K562 (cell line): Measurements from ENCODE around the gene PTH1R. TPM values are rescaled to one million over a fixed set of nuclear protein-coding genes. Genes with fewer than 3 reads are reported as not detected.

Experiments used
- ATAC-seq: fragments of 200-7000 bp; cut with Tn5 transposase; 3 replicates; pipeline ENCODE4 v1.9.1; 2020; ENCODE audit warnings: moderate library complexity
- BruUV-seq: library from RNA; stranded (reverse); fragments of 400-500 nt; replicated peaks from 2 replicates; lab custom pipeline; 2021; lab: Mats Ljungman, UMichigan
- CTCF ChIA-PET: fragments of 300-600 bp; formaldehyde crosslinking; extraction: SDS; loops from one replicate; lab custom pipeline; 2021; ENCODE audit warnings: low intra/inter-chr PET ratio; lab: Yijun Ruan, JAX
- POLR2A ChIA-PET: fragments of 300-600, 350-650 bp; sonication (Branson Sonifier 250); formaldehyde crosslinking; extraction: SDS; loops from one replicate; lab custom pipeline; 2021; ENCODE audit warnings: antibody characterized with exemption, inconsistent platforms; lab: Yijun Ruan, JAX
- DNase-seq, 4 experiments: peaks; one replicate each; pipeline versions ENCODE4 v3.0.0 to v3.0.0-alpha.2; 2011 to 2018; ENCODE audit warnings: low spot score in 3 of 4, mixed read lengths in 3 of 4; ENCODE audit errors: extremely low read depth in 1 of 4
- FAIRE-seq: peaks from 2 replicates; lab custom pipeline; 2011; peaks lifted over from hg19 to GRCh38; lab: Jason Lieb, UNC
- H2AFZ ChIP-seq: 2 replicates; pipeline ENCODE4 v1.6.0; 2011; ENCODE audit warnings: low read depth, low read length, control low read depth, inconsistent platforms
- H3K27ac ChIP-seq: fragments of 200-600 bp; 3 replicates; pipeline ENCODE4 v1.8.0; 2011; ENCODE audit warnings: low read depth, mild to moderate bottlenecking, control low read depth, inconsistent platforms, low read length, moderate library complexity, mixed read lengths; ENCODE audit errors: extremely low read depth
- H3K27me3 ChIP-seq, 2 experiments: fragments of 300-600 bp in 1 of 2; 2 replicates in 1 of 2; 3 replicates in 1 of 2; pipeline versions ENCODE4 v1.6.0 to v1.8.0; 2011; ENCODE audit warnings: inconsistent platforms in 2 of 2, low read length in 2 of 2, mild to moderate bottlenecking in 1 of 2, mixed read lengths in 1 of 2, moderate library complexity in 1 of 2; ENCODE audit not compliant: control insufficient read depth in 2 of 2, insufficient read depth in 2 of 2
- H3K36me3 ChIP-seq: fragments of 300-600 bp; 3 replicates; pipeline ENCODE4 v1.8.0; 2011; ENCODE audit warnings: mild to moderate bottlenecking, low read length, inconsistent platforms; ENCODE audit not compliant: control insufficient read depth, insufficient read depth
- H3K4me1 ChIP-seq, 2 experiments: fragments of 200-600 bp in 1 of 2; replicated peaks in 1 of 2; 2 replicates in 1 of 2; 3 replicates in 1 of 2; pipeline versions ENCODE4 v1.5.1 to v1.8.0; 2011; ENCODE audit warnings: inconsistent platforms in 2 of 2, low read length in 2 of 2, mild to moderate bottlenecking in 1 of 2, mixed read lengths in 1 of 2, moderate library complexity in 1 of 2; ENCODE audit not compliant: control insufficient read depth in 2 of 2, insufficient read depth in 2 of 2
- H3K4me2 ChIP-seq: 2 replicates; pipeline ENCODE4 v1.6.1; 2011; ENCODE audit warnings: low read length, control low read depth, inconsistent platforms, mixed read lengths; ENCODE audit not compliant: insufficient read depth
- H3K4me3 ChIP-seq: fragments of 200-600 bp; sonication (generic), shearing (Covaris generic); 2 replicates; pipeline ENCODE4 v1.5.1; 2016; ENCODE audit warnings: control low read depth, inconsistent platforms
- H3K79me2 ChIP-seq: fragments of 200-600 bp; 3 replicates; pipeline ENCODE4 v1.8.0; 2011; ENCODE audit warnings: low read length, inconsistent platforms; ENCODE audit not compliant: control insufficient read depth, insufficient read depth
- H3K9ac ChIP-seq, 2 experiments: 2 replicates each; pipeline versions ENCODE4 v1.6.0 to v1.6.1; 2011; ENCODE audit warnings: low read depth in 2 of 2, low read length in 2 of 2, control low read depth in 1 of 2, inconsistent platforms in 1 of 2, mild to moderate bottlenecking in 1 of 2, mixed read lengths in 1 of 2; ENCODE audit not compliant: insufficient read depth in 1 of 2
- H3K9me1 ChIP-seq: one replicate; pipeline ENCODE4 v1.6.0; 2011; ENCODE audit warnings: inconsistent platforms, mild to moderate bottlenecking, low read length, moderate library complexity; ENCODE audit not compliant: control insufficient read depth, insufficient read depth
- H3K9me3 ChIP-seq: replicated peaks from 2 replicates; pipeline ENCODE4 v1.5.1; 2011; ENCODE audit warnings: low read depth, low read length, inconsistent platforms; ENCODE audit not compliant: control insufficient read depth, insufficient read depth
- H4K20me1 ChIP-seq: replicated peaks from 2 replicates; pipeline ENCODE4 v1.6.1; 2011; ENCODE audit warnings: low read length, inconsistent platforms, mixed read lengths; ENCODE audit not compliant: control insufficient read depth, insufficient read depth
- E2F8 ChIP-seq: fragments of 450-650 bp; IDR thresholded peaks from 2 replicates; pipeline ENCODE4 v1.7.1; 2018; ENCODE audit warnings: mild to moderate bottlenecking, low read depth; ENCODE audit not compliant: partially characterized antibody
- SRF ChIP-seq, 2 experiments: fragments of 250-450, 450-650 bp in 1 of 2; sonication (Bioruptor Pico) in 1 of 2; sonication (generic) in 1 of 2; formaldehyde crosslinking; IDR thresholded peaks; 2 replicates each; pipeline versions ENCODE4 v1.5.0 to v1.5.1; 2020 to 2022; ENCODE audit warnings: mild to moderate bottlenecking in 1 of 2, missing genetic modification reagents in 1 of 2
- TEAD1 ChIP-seq, 2 experiments: fragments of 450-650 bp in 1 of 2; sonication (generic) in 1 of 2; formaldehyde crosslinking; IDR thresholded peaks; 2 replicates each; pipeline versions ENCODE4 v1.4.0 to v1.8.0; 2020 to 2022; ENCODE audit warnings: mild to moderate bottlenecking in 2 of 2, missing genetic modification reagents in 1 of 2
- TOE1 ChIP-seq, 2 experiments: fragments of 450-650 bp in 1 of 2; sonication (generic) in 1 of 2; formaldehyde crosslinking in 1 of 2; IDR thresholded peaks; 2 replicates each; pipeline versions ENCODE4 v1.7.1 to v1.8.0; 2016 to 2022; ENCODE audit warnings: borderline replicate concordance in 2 of 2, mild to moderate bottlenecking in 2 of 2, antibody characterized with exemption in 1 of 2, inconsistent platforms in 1 of 2, low read depth in 1 of 2, missing genetic modification reagents in 1 of 2, moderate library complexity in 1 of 2
- whole genome bisulfite sequencing: fragments of 100-300 bp; shearing (Covaris generic); methylation state at CpG from one replicate; pipeline ENCODE4 v1.1.6; 2016; ENCODE audit warnings: low coverage, mixed read lengths; ENCODE audit not compliant: insufficient coverage; ENCODE audit errors: missing lambda C conversion rate; 5-methylcytosine and 5-hydroxymethylcytosine counted together
- in situ Hi-C: fragments of 300-500 bp; cut with MboI; formaldehyde crosslinking; loops from 4 replicates; pipeline ENCODE4 v1.15.0; 2018; ENCODE audit warnings: inconsistent platforms, mixed read lengths
- intact Hi-C: fragments of 100-400 bp; cut with micrococcal nuclease; formaldehyde crosslinking; loops from 2 replicates; pipeline ENCODE4 v1.14.2; 2022
- polyA plus RNA-seq, 8 experiments: library from polyadenylated mRNA; depleted of rRNA in 4 of 8; stranded (reverse) in 5 of 8; unstranded in 3 of 8; fragments of >200 nt; fragmentation: Nextera tagmentation in 2 of 8; fragmentation: Illumina TruSeq in 1 of 8; extraction: Ambion mirVana in 2 of 8; extraction: Trizol in 1 of 8; gene quantifications; 2 replicates each; pipeline versions ENCODE4 v1.2.1 to v1.2.3, GENCODE V29; 2011 to 2014; ENCODE audit warnings: inconsistent platforms in 1 of 8, missing spikeins in 1 of 8
- total RNA-seq, 7 experiments: library from RNA; depleted of rRNA in 6 of 7; stranded (reverse); fragments of >200 nt in 6 of 7; fragmentation: Illumina TruSeq in 2 of 7; extraction: Trizol in 2 of 7; gene quantifications; 2 replicates each; pipeline versions ENCODE4 v1.2.1 to v1.2.3, GENCODE V29; 2011 to 2021; ENCODE audit warnings: low replicate concordance in 1 of 7

The PTH1R gene
- total and polyA plus RNA-seq, 9 of the 15 experiments (the other 6 are each of a cell fraction or from before 2014, with no cell fraction given): not detected

DNA sequence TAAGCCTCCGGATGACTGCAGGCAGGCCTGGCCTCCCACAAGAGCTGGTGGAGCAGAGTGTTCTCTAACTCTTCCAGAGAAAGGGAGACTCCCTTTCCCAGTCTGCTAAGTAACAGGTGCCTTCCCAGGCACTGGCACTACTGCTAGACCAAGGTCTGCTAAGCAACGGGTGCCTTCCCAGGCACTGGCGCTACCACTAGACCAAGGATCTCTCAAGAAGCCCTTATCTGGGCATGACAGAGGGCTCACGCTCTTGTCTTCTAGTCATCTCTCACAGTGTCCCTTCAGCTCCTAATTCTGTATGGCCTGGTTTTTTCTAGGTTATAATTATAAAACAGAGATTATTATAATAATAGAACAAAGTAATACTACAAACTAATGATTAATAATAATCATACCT is 42.0 kb upstream of the PTH1R start:
- intact Hi-C loops: no loop called here
- no TSS peak for BruUV-seq
- POLR2A ChIA-PET: interaction anchor here (1.4 kb wide), 1 partner anchor 152 kb away, joined by 5 read pairs; no protein-coding TSS in a partner anchor

More for the DNA sequence above, 42.0 kb upstream of the PTH1R start:
- TF ChIP-seq TOE1 (IDR thresholded peaks at IDR 0.05; ENCODE audit: borderline replicate concordance) (no peak), TOE1 (CRISPR knock-in tag; IDR thresholded peaks at IDR 0.05; ENCODE audit: borderline replicate concordance, low read depth) (no peak), SRF (CRISPR knock-in tag; IDR thresholded peaks at IDR 0.05) (0 out of 4 replicates have a peak, but pooled peaks of 1 of the 2 experiments have one; percentile 16), TEAD1 (CRISPR knock-in tag; IDR thresholded peaks at IDR 0.05) (no peak), E2F8 (no peak)
- DNase-seq: no peak
- H3K9me3 ChIP-seq: no peaks in the 10 kb centered on the region
- no peaks in the 10 kb centered on the region for H4K20me1 ChIP-seq
- H2AFZ ChIP-seq: no peak overlapping the region
- FAIRE-seq: no peak
- no peaks in the 10 kb centered on the region for H3K36me3 ChIP-seq
- CTCF ChIA-PET: no interaction called here
- no peak overlapping the region for H3K27ac ChIP-seq
- no peak overlapping the region for H3K4me2 ChIP-seq
- no peak overlapping the region for H3K4me3 ChIP-seq
- H3K9ac ChIP-seq: no peak overlapping the region
- ATAC-seq: no peak
- H3K79me2 ChIP-seq: no peaks in the 10 kb centered on the region
- WGBS: 6% methylated on average over 4 of the region's 4 CpGs
- peaks cover 0 to 11% of the 10 kb centered on the region in 2 experiments; a peak in 2 of 5 replicates for H3K4me1 ChIP-seq
- in situ Hi-C loops: no loop called here
- peaks cover 29 to 33% of the 10 kb centered on the region in 2 experiments for H3K27me3 ChIP-seq
- no peaks in the 10 kb centered on the region for H3K9me1 ChIP-seq
